LoVo (cell line): ENCODE data around the gene AVPI1.

ENCODE experiments used
- DNase-seq: peaks from one replicate; pipeline ENCODE4 v3.0.0-alpha.2; 2016; ENCODE audit warnings: low spot score

Gene AVPI1

GRCh38 chr10:97686962-97687784, at the start of gene AVPI1:
TSS of gene AVPI1 (minus strand) at chr10:97687241. CDS start at chr10:97679905, 7,336 bp downstream.
- DNase-seq = peak; percentile 99

- no peak for DNase-seq
Observed at GRCh38 chr10:97736403-97736901, 49.4 kb upstream of the AVPI1 start.

- no peak for DNase-seq
Observed at GRCh38 chr10:97734021-97734420, 47.0 kb upstream of the AVPI1 start.

GRCh38 chr10:97733256-97733655, 46.2 kb upstream of the AVPI1 start:
- no peak for DNase-seq

DNA sequence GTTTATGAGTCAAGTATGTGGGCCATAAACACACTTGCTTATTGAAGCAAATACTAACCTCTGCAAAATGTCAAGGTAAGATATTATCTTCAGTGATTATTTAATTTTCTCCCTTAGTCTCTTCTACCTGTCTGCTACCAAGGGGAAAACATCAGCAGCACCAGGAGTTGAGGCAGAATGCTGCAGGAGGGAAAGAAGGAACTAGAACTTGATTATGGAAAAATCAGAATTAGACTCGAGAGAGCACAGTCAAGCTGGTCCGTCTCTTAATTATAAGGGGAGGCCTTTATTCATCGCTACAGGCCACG, 45.0 kb upstream of the AVPI1 start:
- no peak for DNase-seq

DNA sequence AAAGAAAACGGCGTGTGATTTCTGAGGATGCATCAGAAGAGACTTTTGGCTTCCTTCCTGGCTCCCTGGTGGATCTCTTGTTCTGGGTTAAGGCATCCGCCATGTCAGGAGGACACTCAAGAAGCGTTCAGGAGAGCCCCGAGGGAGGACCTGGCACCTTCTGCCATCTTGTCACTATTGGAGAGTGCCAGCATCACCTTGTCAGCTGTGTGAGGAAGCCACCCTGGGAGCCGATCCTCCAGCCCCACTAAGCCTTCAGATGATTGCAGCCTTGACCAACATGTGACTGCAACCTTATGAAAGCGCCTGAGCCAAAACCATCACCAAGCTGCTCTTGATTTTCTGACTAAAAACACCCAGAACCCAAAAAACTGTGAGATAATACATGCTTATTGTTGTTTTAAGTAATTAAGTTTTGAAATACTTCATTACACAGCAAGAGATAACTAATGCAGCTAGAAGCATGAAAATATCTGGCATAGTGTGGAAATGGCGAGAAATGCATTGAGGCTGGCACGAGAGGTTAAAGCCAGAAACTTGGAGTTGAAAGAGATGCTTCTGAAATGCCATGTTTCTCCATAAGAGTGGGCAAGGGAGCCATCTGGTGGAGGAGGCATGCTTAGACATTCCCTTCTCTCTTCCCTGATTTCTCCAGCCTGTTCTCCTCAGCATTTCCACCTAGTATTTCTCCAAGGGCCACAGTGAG, 44.5 kb upstream of the AVPI1 start:
- DNase-seq = peak; percentile 77

- DNase-seq = no peak
Observed at GRCh38 chr10:97729014-97729413, 42.0 kb upstream of the AVPI1 start.

DNA sequence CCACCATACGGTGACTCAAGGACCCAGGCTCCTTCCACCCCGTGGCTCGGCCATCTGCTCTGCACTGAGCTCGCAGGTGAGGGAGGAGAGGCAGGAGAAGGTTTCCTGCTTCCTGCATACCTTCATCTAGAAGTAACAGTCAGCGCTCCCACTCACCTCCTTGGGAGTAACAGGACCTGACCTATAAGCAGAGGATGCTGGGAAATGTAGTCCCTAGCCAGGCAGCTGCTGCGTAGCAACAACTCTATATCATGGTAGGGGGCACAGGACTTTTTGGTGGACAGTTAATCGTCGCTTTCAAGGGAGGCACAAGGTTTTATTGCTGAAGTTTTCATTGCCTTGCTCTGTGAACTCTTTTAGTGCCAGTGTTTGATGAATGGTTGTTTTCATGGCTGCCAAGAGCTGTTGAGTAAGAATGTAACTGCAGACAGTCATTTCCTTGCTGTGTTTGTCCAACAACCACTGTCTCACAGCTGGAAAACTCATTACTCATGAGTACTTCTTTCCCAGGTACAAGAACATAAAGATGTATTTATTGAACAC, 39.7 kb upstream of the AVPI1 start:
- no peak for DNase-seq

DNA sequence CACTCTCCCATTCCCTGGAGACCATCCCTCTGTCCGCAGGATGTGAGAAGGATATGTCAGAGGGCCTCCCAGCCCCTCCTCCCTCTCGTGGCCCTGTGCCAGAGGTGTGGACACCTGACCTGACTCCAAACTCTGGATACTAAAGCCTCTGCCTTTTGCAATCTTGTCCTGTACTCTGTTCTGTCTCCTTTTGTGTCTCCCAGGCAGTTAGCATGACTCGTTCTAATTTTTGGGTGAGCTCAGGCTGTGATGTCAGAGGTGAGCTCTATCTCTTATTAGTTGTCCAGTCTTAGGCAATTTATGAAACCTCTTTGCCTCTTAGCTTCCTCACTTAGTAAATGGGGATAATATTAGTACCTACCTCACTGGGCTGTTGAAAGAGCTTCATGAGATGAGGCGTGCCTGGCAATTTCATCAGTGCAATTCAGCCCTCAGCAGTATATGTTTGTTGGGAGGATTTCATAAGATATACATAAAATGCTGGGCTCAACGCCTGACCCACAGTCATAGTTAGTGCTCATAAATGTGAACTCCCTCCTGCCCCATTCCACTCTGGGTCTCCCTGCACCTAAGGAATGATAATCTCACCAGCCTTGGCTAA, 37.4 kb upstream of the AVPI1 start:
- no peak for DNase-seq

GRCh38 chr10:97723001-97723400, 36.0 kb upstream of the AVPI1 start:
- DNase-seq = no peak

DNA sequence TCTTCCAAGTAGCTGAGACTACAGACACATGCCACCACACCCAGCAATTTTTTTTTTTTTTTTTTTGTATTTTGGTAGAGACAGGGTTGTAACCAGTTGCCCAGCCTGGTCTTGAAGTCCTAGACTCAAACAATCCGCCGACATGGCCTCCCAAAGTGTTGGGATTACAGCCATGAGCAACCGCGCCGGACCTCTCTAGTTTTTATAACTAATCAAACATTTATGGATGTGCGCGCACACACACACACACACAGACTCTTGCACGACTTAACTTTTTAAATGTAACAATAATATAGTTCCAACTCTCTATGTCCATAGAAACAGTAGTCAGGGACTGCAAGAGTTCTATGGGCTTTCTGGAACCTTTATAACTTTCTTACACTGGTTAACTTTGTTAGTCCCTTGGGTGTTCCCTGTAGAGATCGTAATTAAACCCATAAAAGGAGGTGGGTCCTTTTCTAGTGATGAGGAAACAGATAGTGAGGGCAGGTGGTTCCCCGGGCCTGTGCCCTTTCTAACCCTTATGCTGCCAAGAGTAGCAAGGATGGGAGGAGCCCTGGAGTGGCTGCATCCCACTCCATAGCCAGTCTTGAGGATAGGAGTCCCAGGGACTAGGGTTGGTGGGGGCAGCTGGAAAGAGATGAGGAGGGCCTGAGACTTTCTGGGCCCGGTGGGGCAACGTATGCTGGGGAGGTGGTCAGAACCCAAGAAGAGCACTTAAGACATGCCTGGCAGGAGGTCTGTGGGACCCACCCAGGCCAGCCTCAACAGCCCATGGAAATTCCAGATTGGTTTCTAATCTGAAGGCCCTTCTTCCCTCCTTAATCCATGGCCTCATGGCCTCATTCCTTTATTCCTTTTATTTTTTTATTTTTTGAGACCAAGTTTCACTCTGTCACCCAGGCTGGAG, 35.1 kb upstream of the AVPI1 start:
- peak; percentile 7 for DNase-seq

- DNase-seq = no peak
Observed at GRCh38 chr10:97719602-97720001, 32.6 kb upstream of the AVPI1 start.

- DNase-seq = peak; percentile 93
Observed at GRCh38 chr10:97718659-97719142, 31.7 kb upstream of the AVPI1 start.

DNA sequence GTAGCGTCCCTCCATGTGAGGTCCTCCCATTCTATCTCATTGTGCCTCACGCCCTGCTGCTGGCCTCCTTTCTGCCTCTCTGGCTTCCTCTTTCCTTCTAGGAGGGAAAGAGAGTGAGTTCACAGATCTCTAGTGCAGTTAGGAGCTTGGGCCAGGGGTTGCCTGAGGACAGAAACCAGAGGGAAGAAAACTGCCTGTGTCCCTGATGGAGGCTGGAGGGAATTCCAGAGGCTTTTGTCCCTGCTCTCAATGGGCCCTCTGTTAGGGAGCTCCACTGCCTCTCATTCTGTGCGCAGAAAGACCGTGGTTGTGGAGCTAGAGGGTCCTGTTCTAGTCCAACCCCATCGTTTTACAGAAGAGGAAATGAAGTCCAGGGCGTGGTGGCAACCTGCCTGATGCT, 31.1 kb upstream of the AVPI1 start:
- DNase-seq = no peak

- no peak for DNase-seq
Observed at GRCh38 chr10:97717627-97718026, 30.6 kb upstream of the AVPI1 start.

- DNase-seq = no peak
Observed at GRCh38 chr10:97715259-97715874, 28.3 kb upstream of the AVPI1 start.

DNA sequence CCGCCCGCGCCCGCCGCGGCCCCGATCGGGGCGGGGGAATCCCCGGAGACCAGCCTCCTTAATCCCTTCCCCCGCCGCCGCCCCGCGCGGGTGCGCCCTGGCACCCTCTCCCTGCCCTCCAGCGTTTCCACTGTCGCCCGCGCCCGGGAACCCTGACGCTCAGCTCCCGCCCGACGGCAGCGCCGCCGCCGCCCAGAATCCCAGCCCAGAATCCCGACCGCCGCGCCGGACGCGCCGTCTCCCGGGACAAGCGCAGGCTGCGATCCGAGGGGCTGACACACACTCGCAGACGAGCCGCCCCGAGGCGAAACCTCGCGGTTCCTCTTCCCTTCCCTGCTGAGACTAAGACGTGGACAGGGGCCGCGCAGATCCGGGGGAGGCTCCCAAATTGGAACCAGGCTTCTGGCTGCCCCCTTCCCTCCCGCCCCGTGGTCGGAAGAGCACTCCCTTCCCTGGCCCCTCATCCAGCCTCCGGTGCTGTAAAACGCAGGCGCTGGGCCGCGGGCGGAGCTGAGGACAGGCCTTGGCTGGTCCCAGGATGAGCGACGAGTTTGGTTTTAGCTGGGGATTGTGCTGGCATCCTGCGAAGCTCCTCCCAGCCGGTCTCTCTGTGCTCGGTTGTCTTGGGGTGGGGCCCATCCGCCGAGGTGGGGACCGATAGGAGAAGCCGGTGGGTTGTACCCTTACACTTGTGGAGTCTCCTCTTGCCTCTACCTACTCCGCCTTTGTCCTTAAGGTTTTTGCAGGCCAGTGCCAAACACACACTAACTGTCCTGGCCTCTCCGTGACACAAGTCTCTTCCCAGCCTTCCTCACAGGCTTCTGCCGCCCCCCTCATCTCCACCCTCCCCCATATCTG, 27.6 kb upstream of the AVPI1 start:
- peak; percentile 50 for DNase-seq

- DNase-seq = peak; percentile 63
Observed at GRCh38 chr10:97713826-97714400, 26.9 kb upstream of the AVPI1 start.

DNA sequence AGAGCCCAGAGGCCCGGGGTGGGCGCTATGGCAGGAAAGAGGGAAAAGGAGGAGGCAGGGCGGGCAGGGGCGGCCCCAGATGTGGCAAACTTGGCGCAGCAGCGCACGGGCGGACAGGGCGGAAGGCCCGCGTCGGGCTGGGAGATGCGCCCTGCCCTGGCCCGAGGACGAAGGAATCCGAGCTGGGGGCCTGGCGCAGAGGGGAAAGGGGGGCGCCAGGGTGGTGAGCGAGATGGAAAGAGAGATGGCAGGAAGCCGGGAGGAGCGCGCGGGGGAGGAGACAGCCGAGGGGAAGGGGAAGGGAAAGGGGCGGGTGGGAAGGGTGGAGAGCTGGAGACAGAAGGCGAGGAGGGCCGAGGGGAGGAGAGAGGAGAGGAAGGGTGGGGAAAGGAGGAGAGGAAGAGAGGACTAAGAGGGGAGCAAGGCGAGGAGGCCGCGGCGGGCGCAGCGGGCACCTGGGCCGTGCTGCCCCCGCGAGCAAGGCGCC, 26.3 kb upstream of the AVPI1 start, which contains the start of gene MARVELD1:
TSS of gene MARVELD1 (plus strand) at position 392 of the 487 bp plus-strand sequence. CDS start 147 bp downstream, outside the sequence.
- peak; percentile 60 for DNase-seq
